ENCODE data around the gene DCP1B. TPM values are rescaled to one million over a fixed set of nuclear protein-coding genes. Genes with fewer than 3 reads are reported as not detected.
"Not testable (repeated sequence)": the region's sequence is repeated elsewhere in the genome, so short reads cannot be mapped to it uniquely, and the experiment has no call there.

The DCP1B gene
- polyA plus RNA-seq, 4 donors = 25.8 to 33.4 (median 29.5) TPM

GRCh38 chr12:1978078-1978862 is 26.0 kb downstream of the DCP1B start:
- no peak for DNase-seq (ENCODE audit: low read depth in 4 of 4, low spot score in 3 of 4)

GRCh38 chr12:1977588-1977987 is 26.7 kb downstream of the DCP1B start:
- no peak for DNase-seq (ENCODE audit: low read depth in 4 of 4, low spot score in 3 of 4)

GRCh38 chr12:1977109-1977508 is 27.1 kb downstream of the DCP1B start:
- DNase-seq (ENCODE audit: low read depth in 4 of 4, low spot score in 3 of 4) = no peak

GRCh38 chr12:1974812-1975211 is 29.4 kb downstream of the DCP1B start:
- no peak for DNase-seq (ENCODE audit: low read depth in 4 of 4, low spot score in 3 of 4)

- DNase-seq (ENCODE audit: low read depth in 4 of 4, low spot score in 3 of 4) = peak in 3 of 4 donors; percentile 16 to 35 (median 29)
Observed at GRCh38 chr12:1972856-1973317, 31.4 kb downstream of the DCP1B start.

GRCh38 chr12:1972260-1972659 is 32.0 kb downstream of the DCP1B start:
- DNase-seq (ENCODE audit: low read depth in 4 of 4, low spot score in 3 of 4) = no peak

GRCh38 chr12:1970331-1970900 is 33.8 kb downstream of the DCP1B start:
- DNase-seq (ENCODE audit: low read depth in 4 of 4, low spot score in 3 of 4) = no peak

GRCh38 chr12:1966561-1967226 is 37.6 kb downstream of the DCP1B start:
- DNase-seq (ENCODE audit: low read depth in 4 of 4, low spot score in 3 of 4) = no peak

- DNase-seq (ENCODE audit: low read depth in 4 of 4, low spot score in 3 of 4) = no peak
Observed at GRCh38 chr12:1965916-1966315, 38.3 kb downstream of the DCP1B start.

GRCh38 chr12:1962051-1963020 is 41.9 kb downstream of the DCP1B start:
- DNase-seq (ENCODE audit: low read depth in 4 of 4, low spot score in 3 of 4) = no peak

- no peak for DNase-seq (ENCODE audit: low read depth in 4 of 4, low spot score in 3 of 4)
Observed at GRCh38 chr12:1956716-1957115, 47.5 kb downstream of the DCP1B start.

- no peak for DNase-seq (ENCODE audit: low read depth in 4 of 4, low spot score in 3 of 4)
Observed at GRCh38 chr12:1949771-1950470, 54.3 kb downstream of the DCP1B start.

GRCh38 chr12:1948883-1949282 is 55.4 kb downstream of the DCP1B start:
- no peak for DNase-seq (ENCODE audit: low read depth in 4 of 4, low spot score in 3 of 4)

GRCh38 chr12:1947081-1947480 is 57.2 kb downstream of the DCP1B start:
- no peak for DNase-seq (ENCODE audit: low read depth in 4 of 4, low spot score in 3 of 4)

- DNase-seq (ENCODE audit: low read depth in 4 of 4, low spot score in 3 of 4) = no peak
Observed at GRCh38 chr12:1946296-1946695, 58.0 kb downstream of the DCP1B start.

GRCh38 chr12:1945502-1945901 is 58.8 kb downstream of the DCP1B start:
- not testable (repeated sequence) for DNase-seq (ENCODE audit: low read depth in 4 of 4, low spot score in 3 of 4)

- DNase-seq (ENCODE audit: low read depth in 4 of 4, low spot score in 3 of 4) = peak; percentile 57 to 77 (median 72)
Observed at GRCh38 chr12:1939801-1940607, 64.3 kb downstream of the DCP1B start.

- no peak for DNase-seq (ENCODE audit: low read depth in 4 of 4, low spot score in 3 of 4)
Observed at GRCh38 chr12:1939331-1939730, 64.9 kb downstream of the DCP1B start.
